GM19099 (cell line): ENCODE data around the gene PIGS.
A peak's percentile ranks its signal among the peaks of the same experiment; 100 is the strongest.

ENCODE experiments used
- POLR2A ChIP-seq: IDR thresholded peaks from 3 replicates; pipeline ENCODE4 v1.6.1; 2011; ENCODE audit warnings: low read depth; ENCODE audit not compliant: insufficient read length; ENCODE audit errors: extremely low read depth

The PIGS gene

DNA sequence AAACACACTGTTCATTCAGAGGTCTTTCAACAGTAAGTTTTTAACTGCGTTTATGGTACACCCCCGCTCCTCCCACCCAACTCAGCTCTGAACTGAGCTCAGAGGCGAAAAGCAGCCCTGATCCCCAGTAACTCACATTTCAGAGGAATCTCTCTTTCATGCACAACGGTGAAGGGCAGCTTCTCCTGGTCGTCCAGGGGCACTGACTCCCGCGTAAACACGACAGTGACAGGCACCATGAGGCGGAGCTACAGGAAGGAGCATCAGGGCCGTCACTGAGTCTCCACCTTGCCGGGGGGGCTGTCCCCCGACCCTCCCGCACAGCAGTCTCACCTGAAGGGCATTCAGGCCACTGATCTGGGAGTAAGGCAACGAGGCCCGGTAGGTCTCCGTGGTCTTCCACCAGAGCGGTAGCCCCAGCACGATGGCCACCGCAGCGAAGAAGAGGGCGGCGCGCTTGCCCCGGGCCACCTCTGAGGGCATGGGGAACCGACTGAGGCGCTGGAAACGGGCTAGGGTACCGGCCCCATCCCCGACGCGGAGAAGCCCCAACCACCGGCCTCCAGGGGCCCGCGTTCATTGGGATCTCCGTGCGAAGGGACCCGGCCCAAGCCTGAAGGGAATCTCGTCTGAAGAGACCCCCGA, 486 bp downstream of the PIGS start:
- no peak for TF ChIP-seq POLR2A

DNA sequence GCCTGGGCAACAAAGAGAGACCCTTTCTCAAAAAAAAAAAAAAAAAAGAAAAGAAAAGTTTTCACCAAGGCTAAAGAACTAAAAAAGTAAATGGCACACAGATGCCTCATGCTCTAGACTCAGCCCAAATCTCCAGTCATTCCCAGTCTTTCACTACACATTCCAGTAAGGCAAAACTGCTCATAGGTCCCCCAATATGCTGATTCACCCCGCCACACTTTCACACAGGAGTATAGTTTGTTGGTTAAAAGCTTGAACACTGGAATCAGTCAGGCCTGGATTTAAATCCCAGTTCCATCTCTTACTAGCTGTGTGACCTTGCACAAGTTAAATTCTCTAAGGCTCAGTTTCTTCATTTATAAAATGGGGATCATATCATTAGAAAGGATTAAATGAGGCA, 1.9 kb downstream of the PIGS start:
- no peak for TF ChIP-seq POLR2A

DNA sequence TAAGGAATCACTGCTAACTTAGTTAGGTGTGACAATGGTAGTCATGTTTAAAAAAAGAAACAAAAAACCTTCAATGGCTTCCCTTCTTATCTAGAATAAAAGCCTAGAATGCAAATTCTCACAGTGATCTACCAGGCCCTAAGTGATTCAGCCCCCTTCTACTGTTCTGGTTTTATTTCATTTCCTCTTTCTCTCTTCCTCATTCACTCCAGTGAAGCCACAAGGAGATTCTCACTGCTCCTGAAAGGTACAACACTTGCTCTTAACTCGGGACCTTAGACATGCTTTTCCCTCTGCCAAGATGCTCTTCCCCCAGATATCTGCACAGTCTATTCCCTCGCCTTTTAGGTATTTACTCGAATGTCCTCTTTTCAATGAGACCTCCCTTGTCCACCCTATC, 3.7 kb downstream of the PIGS start:
- no peak for TF ChIP-seq POLR2A

DNA sequence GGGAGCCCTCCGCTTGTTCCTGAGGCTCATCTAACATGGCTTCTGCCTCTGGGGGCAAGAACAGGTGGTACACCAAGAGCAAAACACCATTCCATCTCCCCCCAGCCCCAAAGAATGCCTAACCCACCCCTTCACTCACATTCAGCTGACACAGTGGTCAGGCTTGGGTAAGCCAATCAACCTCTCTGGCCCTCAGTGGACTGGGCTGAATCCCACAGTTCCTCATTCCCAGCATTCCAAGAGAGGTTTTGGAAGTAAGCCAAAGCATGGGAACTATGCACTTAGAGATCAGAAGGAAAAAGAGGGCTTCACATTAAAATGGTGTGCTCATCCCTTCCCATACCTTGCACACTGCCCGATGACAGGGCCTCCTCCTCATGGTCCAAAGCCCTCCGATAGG, 7.8 kb downstream of the PIGS start:
- no peak for TF ChIP-seq POLR2A

DNA sequence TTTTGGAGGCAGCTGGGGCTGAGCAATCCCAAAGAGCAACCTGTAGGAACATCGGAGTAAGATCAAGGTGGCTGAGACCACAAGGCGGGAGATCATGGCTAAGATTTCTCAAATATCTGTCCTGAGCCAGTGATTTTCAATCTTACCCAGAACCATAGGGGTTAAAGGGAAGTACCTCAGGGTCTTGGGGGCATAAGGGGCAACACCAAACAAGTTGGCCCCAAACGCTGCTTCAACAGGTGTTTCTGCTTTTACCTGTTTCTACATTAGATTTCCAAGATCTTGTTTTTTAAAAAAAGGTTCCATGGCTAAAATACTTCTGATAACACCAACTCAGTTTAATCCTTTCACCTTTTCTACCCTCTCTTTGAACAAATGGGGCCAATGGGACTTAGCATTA, 16.3 kb downstream of the PIGS start:
- no peak for TF ChIP-seq POLR2A

DNA sequence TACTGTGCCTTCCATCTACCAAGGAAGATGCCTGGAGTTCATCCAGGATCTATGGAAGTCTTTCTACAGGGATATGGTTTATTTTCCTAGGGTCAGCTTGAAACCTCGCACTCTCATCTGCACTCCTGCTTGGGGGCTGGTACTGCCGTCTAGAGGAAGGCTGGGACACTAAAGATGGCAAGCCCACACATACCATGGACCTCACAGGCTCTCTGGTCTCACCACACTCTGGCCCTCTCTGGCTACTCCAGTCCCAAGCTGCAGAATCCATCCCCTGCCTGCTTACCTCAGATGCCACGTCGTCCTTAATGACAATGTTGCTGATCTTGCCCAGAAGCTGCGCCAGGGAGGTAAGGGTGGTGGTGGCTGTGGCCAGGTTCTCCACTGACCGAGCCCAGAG, 16.8 kb downstream of the PIGS start:
- TF ChIP-seq POLR2A: no peak

DNA sequence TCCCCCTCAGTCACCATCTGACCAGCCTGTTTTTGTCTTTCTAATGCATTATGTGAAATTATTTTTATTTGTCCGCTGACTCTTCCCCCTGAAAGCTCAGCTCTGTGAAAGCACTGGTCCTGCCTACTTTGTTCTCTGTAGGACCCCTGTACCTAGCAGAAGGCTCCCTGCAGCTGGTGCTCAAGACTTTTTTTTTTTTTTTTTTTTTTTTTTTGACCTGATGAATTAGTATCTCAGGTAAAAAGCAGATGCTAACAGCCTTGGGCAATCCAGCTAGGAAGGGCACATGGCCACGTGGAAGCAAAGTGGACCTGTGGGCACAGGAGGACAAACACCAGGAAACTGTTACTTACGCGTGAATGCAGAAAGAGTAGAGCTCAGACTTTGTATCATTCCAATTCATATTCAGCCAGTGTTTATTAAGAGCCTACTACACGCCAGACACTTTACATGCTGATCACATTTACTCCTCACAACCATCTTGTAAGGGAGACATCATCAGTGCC, 18.3 kb downstream of the PIGS start:
- TF ChIP-seq POLR2A: no peak

DNA sequence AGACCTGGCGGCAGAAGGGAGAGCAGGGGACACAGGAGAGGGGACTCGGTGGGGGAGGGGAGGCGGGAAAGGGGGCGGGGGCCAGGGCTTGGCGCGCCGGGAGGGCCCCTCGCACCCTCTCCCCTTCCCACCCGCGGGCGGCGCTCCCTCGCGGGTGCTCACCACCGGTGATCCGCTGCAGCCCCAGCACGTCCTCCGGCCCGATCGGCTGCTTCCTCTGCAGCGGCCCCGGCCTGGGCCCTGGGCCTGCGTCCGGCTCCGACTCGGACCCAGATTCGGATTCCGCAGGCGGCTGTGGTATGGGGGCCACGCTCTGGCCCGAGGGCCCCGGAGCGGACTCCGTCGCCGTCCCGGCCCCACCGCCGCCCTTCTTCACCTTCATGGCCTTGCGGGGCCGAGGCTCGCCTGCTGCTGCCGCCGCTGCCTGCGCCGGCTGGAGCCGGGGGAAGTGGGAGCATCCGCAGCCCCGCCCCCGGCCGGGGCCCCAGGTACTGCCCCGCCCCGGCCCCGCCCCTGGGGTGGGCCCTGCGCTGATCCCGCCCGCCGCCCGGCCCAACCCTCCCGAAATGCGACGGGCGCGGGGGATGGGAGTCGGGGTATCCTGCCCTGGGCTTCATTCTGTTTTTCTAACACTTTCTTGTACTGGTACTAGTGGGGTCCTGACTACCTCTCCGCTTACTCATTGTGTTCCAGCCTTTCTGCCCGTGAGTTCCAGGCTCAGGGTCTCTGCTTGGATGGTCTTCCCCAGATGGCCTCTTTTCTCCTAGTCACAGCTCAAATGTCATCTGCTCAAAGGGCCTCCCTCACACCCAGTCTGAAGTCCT, 18.9 kb downstream of the PIGS start, which contains the start of gene UNC119:
UNC119 (minus strand) TSS at position 449 of the 824 bp plus-strand sequence; CDS start at position 382, 67 bp downstream.
- TF ChIP-seq POLR2A: peak; percentile 85

DNA sequence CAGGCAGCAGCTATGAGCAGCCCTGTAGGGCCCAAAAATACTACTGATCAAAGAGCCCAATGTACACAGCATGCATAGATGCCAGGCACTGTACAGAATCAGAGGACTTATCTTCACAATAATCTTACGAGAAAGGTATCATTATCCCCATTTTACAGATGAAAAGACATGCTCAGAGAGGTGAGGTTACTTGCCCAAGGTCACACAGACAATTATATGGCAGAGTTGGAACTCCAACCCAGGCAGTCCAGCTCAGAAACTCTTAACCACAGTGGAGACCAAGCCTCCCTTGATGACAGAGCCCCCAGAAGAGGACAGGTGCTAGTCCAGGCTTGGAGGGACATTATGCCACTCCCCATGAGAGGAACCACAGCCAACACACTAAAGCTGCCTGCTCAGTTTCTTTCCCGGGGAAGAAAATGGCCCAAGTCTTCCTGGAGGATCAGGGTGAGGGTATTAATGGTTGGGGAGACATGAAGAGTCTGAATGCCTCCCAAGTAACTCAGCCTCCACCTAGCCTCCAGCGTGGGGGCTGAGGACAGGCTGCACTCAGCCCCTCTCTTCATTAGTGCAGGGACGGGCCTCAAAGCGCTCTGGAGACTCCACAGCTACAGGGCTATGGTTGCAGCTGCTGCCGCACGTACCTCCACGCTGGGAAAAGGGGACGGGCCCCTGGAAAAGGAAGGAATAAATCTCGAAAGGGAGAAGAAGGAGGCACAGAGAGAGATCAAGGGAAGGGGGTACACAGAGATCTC, 19.7 kb downstream of the PIGS start:
- no peak for TF ChIP-seq POLR2A

DNA sequence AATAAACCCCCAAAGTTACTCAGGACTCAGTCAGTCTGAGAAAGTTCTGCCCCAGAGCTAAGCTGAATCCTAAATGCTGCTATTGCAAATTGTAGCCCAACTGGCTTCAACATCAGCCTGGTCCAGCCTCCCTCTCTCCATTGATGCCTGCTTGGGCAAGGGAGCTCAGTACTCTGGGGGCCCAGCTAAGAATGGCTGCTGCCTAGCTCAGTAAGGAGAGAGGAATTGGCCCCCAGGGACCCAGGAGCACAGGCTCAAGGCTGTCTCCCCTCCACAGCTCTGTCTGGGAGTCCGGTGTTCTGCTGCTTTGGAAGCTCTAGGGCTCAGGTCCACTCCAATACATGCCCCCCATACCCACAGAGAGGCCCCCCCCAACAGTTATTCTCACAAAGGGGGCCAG, 20.5 kb downstream of the PIGS start:
- TF ChIP-seq POLR2A: no peak

DNA sequence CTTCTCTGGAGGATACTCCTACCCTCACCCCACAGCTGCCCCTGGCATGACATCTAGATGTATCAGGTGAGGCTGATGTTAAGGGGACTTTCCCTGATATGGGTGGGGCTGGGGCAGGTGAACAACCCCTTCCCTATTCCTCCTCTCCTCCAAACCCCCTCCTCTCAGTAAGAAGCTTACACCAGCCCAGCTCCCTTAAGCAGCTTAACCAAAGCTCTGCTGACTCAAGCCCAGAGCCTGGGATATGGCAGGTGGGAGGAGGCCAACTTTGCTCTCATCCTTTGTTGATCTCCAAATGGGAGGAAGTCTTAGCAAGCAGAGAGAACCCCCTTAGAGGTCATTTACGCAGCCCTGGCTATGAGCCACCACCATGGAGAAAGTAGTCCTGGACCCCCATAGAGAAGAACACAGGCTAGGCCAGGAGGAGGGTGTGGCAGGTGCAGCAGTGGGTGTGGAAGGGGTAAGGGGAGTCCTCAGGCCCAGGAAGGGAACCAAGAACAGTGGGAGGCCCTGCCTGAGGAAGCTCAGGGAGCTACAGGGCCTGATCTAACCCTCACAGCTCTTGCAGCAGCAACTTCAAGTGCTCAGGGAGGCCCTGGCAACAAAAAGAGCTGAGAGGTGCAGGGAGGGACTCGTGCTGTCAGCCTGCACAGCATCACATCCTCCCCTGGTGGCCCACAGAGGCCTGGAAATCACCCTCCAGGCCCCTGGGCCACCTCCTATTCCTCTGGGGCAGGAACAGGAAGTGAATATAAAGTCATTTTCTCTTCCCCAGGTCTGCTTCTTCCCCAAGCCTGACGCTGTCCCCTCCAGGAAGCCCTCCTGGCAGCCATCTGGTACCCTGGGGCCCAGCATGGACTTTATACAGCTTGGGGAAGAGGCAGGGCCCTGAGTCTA, 21.8 kb downstream of the PIGS start:
- TF ChIP-seq POLR2A: peak; percentile 44

DNA sequence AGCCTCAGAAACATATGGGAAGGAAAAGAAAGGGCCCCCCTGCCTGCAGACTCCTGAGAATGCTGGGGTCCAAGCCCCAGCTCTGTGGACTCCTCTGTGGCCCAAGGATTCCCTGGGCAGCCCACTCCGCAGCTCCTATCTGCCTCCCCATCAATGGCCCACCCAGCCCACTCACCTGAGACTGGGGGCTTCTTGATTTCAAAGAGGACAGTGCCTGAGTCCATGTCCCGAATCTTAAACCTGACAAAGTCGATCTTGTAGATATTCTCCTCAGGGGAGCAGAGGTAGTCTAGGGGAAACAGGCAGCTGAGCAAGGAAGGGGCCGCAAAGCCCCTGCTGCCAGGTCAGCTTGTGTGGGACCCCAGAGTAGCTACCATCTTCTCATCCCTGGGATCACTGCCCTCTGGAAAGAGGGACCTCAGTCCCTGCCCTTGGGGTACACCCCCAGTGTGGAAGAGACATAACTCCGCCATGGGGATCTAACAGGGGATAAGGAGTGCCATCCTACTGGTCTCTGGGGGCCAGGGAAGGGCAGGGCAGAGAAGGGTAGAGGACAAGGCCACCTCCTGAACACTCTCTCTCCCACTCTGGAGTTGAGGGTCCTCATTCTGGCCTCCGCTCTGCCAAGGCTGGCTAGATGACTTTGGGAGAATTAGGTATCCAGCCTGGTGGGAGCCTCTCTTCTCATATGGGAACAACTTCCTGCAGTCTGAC, 22.8 kb downstream of the PIGS start:
- no peak for TF ChIP-seq POLR2A

DNA sequence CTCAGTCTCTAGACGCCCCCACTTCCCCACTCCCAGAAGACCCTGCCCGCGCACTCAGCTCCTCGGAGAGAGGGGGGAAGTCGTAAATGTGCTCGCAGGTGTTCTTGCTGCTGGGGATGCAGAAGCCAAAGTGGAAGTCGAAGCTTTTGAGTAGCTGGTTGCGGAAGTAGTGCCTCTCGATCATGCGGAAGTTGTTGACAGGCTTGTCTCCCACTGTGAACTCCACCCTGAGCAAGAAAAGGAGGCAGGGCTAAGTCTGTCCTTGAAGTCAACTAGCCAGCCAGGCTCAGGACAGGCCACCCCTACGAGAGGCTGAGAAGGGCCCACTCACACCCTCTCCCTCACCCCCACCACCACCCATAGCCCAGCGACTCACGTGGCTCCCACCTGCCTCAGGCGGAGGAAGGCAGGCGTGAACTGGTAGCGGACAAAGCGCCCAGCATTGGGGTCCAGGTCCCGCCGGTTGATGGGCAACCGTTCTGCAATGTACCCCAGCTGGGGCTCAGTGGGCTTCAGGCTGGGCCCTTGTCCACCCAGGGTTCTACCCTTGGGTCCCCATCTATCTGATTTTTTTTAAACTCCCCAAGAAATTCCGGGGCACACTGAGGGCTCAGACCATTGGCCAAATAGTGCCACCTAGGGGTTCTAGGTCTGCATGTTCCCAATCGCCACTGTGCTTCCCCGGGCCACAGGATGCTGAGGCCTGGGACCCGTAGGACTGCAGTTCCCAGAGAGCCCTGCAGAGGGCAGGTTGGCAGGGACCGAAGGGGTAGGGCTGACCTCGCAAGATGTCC, 23.5 kb downstream of the PIGS start:
- TF ChIP-seq POLR2A: peak; percentile 22
